ENCODE data around the gene ACTRT3.

ACTRT3 gene

GRCh38 chr3:169769287-169770181 is at the start of gene ACTRT3:
ACTRT3 (minus strand) TSS chr3:169769561; CDS start chr3:169769520, 41 bp downstream.
- DNase-seq (ENCODE audit: low spot score), result peak; percentile 61

DNA sequence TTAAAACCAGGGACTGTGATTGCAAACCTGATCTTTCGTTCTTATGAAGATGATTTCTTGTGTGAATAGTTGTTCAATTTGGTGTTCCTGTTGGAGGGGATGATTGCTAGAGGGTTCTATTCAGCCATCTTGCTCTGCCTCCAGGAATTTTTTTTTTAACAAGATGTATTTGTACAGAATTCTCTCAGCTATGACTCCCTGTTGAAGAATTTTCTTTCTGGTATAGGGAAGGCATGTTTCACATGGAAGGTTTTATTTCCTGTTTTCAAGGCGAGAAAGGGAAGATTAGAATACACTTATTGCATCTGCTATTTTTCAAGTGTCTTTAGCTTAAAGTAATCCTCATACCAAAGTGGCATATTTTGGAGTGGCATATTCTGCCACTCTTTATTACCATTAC is 49.0 kb upstream of the ACTRT3 start:
- no peak for DNase-seq (ENCODE audit: low spot score)

GRCh38 chr3:169815590-169816150 is 46.3 kb upstream of the ACTRT3 start:
- DNase-seq (ENCODE audit: low spot score), result no peak

DNA sequence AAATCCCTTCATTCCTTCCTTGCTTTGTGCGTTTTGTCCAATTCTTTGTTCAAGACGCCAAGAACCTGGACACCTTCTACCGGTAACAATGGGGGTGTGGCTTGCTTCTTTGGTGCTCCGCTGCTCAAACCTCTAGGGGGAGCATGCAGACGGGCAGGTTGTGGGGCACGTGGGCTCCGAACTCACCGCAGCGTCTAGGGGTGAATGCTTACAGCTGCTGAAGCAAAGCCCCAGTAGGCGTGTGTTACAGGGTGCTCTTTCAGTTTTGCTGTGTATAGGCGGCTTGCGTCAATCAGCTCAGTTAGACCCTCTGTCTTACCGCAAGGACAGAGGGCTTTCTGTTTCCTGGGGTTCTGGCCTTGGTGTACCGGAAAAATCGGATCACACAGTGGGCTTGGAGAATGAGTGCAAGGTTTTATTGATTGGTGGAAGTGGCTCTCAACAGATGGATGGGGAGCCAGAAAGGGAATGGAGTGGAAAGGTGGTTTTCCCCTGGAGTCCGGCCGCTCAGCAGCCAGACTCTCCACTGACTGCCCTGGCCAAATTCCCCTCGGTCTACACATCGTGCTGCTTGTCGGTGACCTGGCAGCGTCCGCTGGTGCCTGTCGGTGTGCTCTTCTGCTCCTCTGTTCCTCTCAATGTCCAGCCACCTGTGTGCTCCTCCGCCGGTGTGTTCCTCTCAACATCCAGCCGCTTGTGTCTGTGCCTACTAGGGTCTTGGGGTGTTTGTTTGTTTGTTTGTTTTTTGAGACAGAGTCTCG is 44.6 kb upstream of the ACTRT3 start:
- no peak for DNase-seq (ENCODE audit: low spot score)

- DNase-seq (ENCODE audit: low spot score), result no peak
Measured at GRCh38 chr3:169813278-169813677, 43.9 kb upstream of the ACTRT3 start.

GRCh38 chr3:169812332-169813235 is 43.2 kb upstream of the ACTRT3 start, which contains the start of the genes LRRC34 and LRRIQ4:
LRRC34 (minus strand) TSS chr3:169812904; CDS start chr3:169812548, 356 bp downstream.
LRRIQ4 (plus strand) TSS chr3:169812870; CDS start chr3:169821922, 9,052 bp downstream.
- peak; percentile 87 for DNase-seq (ENCODE audit: low spot score)

DNA sequence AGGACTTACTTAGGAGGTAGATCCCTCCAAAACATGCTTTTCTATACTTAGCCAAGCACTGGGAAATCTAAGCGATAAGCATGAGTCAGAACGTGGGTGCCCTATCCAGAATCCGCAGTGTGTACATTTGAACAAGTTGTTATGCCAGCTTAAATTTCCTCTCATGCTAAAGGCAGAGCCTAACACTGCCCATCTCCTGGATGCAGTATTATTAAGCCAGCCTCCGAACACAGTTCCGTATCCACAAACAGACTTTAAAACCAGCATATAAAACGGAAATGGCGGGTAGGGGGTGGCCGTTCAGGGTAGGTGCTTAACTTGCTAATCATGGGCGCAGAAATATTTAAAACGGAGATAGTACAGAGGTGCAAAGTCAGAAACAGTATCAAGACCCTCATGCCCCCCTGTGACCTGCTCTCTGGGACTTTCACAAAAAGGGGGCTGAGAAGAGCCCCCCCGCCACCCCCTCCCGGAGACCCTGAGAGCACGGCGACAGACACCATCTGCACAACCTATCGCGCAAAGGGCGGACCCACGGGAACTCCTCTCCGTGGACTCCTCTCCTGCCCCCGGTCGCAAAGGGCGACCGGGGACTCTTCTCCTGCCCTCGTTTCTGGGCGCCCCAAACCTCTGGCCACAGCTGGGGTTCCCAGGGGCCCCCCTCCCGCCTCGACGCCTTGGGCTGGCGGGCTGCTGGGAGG is 42.4 kb upstream of the ACTRT3 start:
- DNase-seq (ENCODE audit: low spot score), result peak; percentile 31

- no peak for DNase-seq (ENCODE audit: low spot score)
Measured at GRCh38 chr3:169809230-169809795, 40.0 kb upstream of the ACTRT3 start.

DNA sequence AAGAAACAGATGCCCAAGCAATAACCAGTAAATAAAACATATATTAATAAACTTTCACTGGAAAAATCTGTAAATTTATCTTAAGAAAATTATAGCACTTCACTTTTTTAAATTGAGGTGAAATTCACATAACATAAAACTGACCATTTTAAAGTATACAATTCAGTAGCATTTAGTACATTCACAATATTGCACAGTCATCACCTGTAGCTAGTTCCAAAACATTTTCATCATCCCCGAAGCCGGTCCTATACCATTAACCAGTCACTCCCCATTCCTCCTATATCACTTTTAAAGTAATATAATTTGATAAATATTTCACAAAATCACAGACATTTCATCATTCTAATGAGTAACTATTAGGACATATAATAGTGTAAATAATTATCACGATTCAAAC is 35.3 kb upstream of the ACTRT3 start:
- no peak for DNase-seq (ENCODE audit: low spot score)

- no peak for DNase-seq (ENCODE audit: low spot score)
Measured at GRCh38 chr3:169792359-169792758, 23.0 kb upstream of the ACTRT3 start.

DNA sequence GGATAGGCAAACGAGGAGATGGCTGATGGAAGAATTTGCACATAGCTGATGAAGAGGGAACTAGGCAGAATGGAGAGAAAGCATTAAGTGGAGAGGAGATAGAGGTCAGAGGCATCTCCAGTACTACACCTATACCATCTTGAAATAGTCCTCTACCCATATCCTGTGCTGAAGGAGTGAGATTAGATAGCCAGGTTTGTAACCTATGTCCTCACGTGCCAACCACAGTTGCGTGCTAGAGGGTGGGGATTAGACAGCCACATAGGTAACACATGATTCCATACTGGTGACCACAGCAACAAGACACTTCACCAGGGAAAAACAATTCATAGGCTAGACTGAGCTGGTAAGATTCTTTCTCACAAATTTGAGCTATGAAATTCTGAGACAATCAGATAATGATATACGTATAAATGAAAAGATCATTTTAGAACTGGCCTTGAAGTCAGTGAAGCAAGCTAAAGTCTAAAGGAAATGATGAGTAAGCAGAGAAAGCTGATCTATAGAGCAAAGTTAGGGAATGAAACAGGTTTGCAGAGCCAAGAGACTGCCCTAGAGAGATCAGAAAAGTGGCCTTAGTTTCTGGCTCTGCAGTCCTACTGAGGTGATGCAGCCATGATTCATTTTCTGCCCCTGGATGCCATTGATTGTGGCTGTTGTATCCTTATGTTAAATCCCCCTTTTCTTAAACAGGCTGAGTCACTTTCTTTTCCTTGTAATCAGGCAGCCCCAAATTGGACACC is 21.5 kb upstream of the ACTRT3 start:
- no peak for DNase-seq (ENCODE audit: low spot score)

DNA sequence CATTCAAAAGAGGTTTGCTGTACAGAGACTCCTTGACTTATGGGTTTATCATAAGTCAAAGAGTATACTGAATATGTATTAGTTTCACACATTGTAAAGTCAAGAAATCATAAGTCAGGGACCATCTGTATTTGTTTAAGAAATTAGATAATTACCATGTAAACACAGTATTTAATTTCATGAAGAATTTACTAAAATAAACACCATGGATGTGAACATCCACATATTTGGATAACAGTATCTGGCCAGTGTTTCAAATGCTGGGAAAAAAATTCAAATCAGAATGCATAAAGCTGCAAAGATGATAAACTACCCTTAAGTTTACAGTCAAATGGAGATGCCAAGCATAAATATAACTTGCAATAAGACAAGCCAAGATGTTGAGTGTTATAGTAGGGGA is 20.9 kb upstream of the ACTRT3 start:
- no peak for DNase-seq (ENCODE audit: low spot score)

GRCh38 chr3:169787791-169788190 is 18.4 kb upstream of the ACTRT3 start:
- no peak for DNase-seq (ENCODE audit: low spot score)

DNA sequence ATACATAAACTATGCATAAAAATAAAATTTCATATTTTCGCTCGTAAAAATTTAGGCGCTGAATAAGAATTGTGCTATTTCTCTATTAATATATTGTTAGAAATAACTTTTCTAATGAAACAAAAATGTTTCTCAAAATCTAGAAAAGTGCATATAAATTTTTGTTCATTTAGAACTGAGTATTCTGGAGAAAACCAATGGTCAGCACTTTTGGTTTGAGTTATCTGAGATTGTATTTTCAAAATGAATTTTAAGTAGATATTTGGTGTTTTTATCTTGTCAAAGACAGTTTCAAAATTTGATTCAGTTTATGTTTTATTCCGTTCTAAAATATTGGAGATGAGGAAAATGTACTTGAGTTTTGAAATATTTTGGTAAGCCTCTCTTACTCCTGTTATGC is 17.8 kb upstream of the ACTRT3 start:
- DNase-seq (ENCODE audit: low spot score), result no peak

- DNase-seq (ENCODE audit: low spot score), result no peak
Measured at GRCh38 chr3:169781209-169781855, 12.0 kb upstream of the ACTRT3 start.

DNA sequence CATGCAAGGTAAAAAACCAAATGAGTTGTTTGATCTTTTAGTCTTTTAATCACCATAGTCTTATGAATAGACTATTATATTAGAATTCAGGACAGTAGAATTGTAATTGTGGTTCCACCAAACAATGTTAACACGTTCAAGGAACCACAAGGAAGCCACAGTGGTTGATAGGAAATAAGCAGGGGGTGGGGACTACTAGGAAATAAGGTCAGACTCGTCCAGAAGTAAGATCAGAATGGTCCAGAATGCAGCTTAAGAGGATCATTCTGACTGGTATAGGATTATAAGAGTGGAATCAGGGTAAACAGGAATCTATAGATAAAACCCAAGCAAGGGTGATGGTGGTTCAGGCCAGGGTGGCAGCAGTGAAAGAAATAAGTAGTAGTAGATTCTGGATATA is 11.4 kb upstream of the ACTRT3 start:
- DNase-seq (ENCODE audit: low spot score), result no peak

- no peak for DNase-seq (ENCODE audit: low spot score)
Measured at GRCh38 chr3:169777822-169778221, 8.5 kb upstream of the ACTRT3 start.

DNA sequence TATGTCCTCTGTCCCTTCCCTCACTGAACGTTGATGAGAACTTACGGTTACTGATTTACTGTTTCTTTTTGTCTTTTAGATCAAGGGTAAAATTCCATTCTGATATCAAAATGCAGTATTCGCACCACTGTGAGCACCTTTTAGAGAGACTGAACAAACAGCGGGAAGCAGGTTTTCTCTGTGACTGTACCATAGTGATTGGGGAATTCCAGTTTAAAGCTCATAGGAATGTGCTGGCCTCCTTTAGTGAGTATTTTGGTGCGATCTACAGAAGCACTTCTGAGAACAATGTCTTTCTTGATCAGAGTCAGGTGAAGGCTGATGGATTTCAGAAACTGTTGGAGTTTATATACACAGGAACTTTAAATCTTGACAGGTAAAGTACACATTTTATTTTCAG is 4.8 kb upstream of the ACTRT3 start:
- no peak for DNase-seq (ENCODE audit: low spot score)

Data from GM03348 (cell line).